DMS153 treated with DMSO at 0.1 percent for 48 hours (cell line): ENCODE data around the gene ATXN7L2.
A peak's percentile ranks its signal among the peaks of the same experiment; 100 is the strongest.

Source experiments
- DNase-seq: peaks from one replicate; lab custom pipeline; 2025; ENCODE audit not compliant: unreplicated experiment; lab: John Stamatoyannopoulos, UW

The ATXN7L2 gene

GRCh38 chr1:109476825-109477224, 6.9 kb upstream of the ATXN7L2 start:
- no peak for DNase-seq

DNA sequence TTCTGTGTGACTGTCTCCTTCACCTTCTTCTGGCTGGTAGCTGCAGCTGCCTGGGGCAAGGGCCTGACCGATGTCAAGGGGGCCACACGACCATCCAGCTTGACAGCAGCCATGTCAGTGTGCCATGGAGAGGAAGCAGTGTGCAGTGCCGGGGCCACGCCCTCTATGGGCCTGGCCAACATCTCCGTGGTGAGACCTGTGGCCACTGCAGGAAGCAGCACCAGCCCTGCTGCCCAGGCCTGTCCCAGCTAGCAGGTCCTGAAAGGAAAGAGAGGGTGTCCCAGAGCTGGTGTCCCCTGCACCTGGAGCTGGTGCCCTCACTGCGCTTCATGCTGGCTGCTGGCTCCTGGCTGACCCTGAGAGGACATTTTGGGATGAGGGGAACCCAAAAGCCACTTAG, 5.9 kb upstream of the ATXN7L2 start:
- no peak for DNase-seq

- no peak for DNase-seq
These were observed 4.9 kb upstream of the ATXN7L2 start for GRCh38 chr1:109478806-109479205.

GRCh38 chr1:109479311-109479710, 4.4 kb upstream of the ATXN7L2 start:
- DNase-seq: no peak

DNA sequence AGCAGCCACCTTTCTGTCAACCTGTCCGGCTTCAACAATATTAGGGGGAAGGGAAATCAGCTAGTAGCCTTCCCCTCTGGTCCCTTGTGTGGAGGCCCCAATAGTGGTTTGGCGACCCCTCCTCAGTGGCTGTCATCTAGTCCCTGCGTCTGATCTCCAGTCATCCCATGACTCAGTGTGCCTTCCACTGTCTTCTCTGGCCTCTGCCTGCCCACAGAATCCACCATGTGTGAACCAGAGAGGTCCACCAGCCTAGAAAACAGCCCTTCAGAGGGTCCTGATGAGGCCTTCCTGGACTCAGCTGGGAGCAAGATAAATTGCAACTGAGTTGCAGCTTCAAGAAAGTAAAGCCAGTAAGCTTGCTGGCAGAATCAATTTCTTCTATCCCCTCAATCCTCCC, 3.8 kb upstream of the ATXN7L2 start:
- no peak for DNase-seq

- no peak for DNase-seq
These were observed 2.1 kb upstream of the ATXN7L2 start for GRCh38 chr1:109481646-109482045.

DNA sequence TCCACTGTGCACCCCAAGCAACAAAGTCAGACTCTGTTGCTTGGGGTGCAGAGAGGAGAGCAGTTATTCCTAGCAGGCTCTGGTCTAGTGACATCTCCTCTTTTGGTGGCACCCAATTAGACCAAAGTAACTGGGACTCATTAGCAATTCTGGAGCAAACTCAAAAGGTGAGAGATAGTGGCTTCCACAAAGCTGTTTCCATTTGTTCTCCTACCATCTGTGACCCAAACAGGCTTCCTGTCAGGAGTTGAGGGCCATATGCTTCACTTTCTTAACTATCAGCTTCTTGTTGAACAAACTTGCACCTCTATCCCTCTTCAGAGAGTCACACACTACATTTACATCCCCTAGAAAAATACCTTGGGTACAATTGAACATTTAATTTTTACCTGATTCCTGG, 1.5 kb upstream of the ATXN7L2 start:
- DNase-seq: no peak

DNA sequence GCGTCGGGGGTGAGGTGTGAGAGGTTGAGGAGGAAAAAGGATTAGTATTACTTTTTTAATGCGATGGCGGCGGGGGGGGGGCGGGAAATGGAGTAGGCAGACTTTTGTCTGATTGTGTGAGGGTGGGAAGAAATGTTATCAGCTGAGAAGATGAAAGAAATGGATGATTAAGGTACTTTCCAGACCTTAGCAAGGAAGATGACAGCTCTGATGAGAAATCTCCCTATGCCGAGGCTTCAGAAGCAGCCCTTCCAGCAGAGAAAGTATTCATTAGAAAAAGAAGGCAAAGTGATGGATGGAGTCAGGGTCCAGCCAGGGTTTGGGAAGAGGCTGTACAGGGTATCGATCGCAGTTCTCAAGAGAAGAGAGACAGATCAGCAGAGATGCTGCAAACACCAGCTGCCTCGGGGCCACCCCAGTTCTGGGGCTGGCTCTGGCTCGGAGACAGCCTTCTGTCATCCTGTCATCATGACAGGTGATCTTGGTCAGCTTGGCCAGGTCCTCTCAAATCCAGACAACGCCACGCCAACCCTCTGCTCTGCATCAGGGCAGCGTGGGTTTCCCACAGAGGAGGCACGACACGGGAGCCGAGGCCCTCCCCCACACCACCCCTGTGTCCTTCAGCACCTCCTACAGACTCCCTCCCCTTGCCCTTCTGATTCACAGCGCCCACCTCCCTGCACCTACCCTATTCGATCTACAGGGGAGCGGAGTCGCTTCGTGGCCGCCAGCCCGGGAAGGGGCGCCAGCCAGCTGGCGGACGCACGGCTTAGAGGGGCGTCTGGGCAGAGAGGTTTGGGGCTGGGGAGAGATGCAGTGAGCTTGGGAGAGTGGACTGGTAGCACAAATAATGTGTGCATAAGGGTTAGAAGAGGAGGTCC, 674 bp upstream of the ATXN7L2 start:
- DNase-seq: no peak

- no peak for DNase-seq
These were observed 842 bp downstream of the ATXN7L2 start for GRCh38 chr1:109484519-109484975.

DNA sequence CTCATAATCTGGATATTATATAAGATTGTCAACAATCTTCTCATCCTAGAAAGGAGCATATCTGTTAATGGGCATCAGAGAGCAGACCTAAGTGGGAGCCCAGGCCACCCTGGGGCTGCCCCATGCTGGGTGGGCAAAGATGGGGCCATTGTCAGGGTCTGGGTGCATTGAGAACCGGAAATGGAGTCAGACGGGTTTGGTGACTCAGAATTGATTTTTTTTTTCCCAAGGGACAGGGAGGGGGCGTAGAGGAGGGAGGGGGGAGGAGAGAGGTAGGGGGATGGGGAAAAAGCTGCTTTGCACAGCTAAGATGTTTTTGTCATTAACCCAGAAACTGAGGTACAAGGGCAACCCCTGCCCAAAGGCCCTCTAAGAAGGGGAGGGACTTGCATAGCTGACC, 1.3 kb downstream of the ATXN7L2 start:
- DNase-seq: no peak

- no peak for DNase-seq
These were observed 3.6 kb downstream of the ATXN7L2 start for GRCh38 chr1:109487261-109487660.

DNA sequence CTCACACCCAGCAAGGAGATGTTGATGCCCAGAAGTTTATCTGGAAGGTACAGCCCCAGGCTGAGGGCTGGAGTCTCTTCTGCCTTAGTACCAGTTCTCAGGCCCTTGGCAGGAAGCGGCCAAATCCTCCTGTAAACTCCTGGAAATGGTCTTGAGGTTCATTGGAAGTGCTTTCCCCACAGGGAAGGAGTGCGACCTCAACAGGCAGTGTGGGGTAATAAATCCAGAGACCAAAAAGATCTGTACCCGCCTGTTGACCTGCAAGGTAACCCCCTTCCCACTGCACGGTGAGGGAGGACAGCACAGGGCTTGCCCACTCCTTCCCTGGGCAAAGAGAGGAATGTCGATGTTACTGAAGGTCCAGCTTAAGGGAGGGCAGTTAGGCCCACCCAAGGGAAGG, 4.5 kb downstream of the ATXN7L2 start:
- no peak for DNase-seq

DNA sequence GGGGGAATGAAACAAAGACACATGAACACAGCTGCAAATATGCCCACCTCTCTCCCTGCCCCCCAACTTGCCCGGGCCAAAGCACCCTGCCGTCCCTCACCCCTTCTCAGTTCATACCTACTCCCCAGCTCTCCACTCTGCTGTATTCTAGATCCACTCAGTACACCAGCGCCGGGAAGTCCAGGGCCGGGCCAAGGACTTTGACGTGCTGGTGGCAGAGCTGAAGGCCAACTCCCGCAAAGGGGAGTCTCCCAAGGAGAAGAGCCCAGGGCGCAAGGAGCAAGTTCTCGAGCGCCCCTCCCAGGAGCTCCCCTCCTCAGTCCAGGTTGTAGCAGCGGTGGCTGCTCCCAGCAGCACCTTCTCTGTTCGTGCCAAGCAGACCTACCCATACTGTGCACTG, 5.0 kb downstream of the ATXN7L2 start:
- no peak for DNase-seq

- DNase-seq: no peak
These were observed 6.6 kb downstream of the ATXN7L2 start for GRCh38 chr1:109490029-109490933.

GRCh38 chr1:109490934-109491302, 7.2 kb downstream of the ATXN7L2 start:
- DNase-seq: no peak

- no peak for DNase-seq
These were observed 7.7 kb downstream of the ATXN7L2 start for GRCh38 chr1:109491372-109491771.

DNA sequence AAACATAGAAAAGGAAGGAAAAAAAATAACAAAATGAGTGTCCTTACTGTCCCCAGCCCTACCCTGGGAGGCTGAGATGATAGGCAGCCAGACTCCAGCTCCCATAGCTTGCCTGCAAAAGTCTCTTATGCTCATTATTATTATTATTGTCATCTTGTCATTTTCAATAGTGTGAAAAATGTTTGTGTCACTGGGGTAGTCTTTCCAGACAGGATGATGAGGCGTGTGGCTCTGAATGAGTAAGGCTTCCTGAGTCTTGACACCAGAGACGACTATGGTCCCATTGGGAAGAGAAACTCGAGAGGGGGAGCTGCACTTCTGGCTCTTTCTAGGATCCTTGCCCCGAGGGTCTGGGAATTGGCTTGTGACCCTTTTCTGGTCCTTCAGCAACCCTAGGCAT, 9.1 kb downstream of the ATXN7L2 start:
- DNase-seq: no peak

DNA sequence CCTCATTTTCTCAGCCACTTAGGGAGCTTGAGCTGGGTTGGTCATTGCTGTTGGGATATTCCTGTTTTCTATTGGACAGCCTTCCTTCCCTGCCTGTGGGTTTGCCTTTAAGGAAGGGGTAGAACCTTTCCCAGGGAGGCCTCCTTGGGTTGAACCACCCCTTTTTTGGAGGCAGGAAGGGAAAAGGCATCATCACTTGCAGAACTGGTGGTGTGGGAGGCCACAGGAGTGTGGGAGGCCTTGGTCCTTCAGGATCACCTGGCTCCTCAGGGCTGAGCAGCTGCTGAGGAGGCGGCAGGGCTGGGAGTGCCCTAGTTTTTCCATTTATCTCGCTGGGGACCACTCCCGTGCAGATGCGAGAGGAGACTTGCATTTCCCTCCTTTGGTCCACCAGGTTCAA, 9.5 kb downstream of the ATXN7L2 start:
- DNase-seq: no peak

- DNase-seq: peak; percentile 83
These were observed 10.3 kb downstream of the ATXN7L2 start, which contains the start of gene CYB561D1 for GRCh38 chr1:109493805-109494539. TSS of gene CYB561D1 (plus strand) at chr1:109494094. CDS start at chr1:109494140, 46 bp downstream.

DNA sequence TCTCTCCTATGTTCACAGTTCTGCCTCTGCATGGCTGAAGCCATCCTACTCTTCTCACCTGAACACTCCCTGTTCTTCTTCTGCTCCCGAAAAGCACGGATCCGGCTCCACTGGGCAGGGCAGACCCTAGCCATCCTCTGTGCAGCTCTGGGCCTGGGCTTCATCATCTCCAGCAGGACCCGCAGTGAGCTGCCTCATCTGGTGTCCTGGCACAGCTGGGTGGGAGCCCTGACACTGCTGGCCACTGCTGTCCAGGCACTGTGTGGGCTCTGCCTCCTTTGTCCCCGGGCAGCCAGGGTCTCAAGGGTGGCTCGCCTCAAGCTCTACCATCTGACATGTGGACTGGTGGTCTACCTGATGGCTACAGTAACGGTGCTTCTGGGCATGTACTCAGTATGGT, 12.0 kb downstream of the ATXN7L2 start:
- no peak for DNase-seq

GRCh38 chr1:109497449-109498160, 13.9 kb downstream of the ATXN7L2 start:
- no peak for DNase-seq
